ENCODE results near the gene SIPA1. TPM values are rescaled to one million over a fixed set of nuclear protein-coding genes. Genes with fewer than 3 reads are reported as not detected.
"Not testable (repeated sequence)": the region's sequence is repeated elsewhere in the genome, so short reads cannot be mapped to it uniquely, and the experiment has no call there.

Gene SIPA1
- total RNA-seq, 2 donors from 2014 or later = 132 to 137 TPM

DNA sequence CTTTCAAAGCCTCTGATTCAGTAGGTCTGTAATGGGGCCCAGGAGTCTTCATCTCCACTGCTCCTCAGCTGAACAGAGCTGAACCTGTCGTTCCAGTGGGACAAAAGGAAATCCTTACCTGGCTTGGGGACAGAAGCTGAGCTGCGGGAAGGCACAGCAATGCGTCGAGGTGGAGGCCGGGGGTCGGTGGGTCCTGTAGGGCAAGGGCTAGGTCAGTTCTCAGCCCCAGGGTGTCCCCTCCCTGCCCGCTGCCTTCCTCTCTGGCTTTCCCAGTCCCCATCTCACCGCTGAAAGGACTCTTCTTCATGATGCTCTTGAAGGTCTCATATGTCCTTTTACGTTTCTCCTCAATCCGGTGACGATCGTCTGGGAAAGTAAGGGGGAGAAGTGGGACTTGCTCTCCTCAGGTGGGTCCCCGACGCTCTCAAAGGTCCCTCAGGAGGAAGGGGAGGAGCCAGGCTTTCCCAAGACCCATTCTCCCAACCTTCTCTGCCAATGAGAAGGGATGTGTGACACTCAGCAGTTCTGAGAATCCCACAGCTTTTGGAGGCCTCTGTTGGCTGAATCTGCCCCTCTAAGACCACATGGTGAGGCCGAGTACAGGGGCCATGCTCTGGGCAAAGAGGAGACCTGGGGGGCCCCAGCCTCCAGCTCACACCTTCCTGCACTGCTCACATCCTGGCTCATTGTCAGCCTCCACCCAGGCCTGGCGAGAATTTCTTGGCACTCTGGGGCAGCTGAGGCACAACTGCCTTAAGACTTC is 17.9 kb downstream of the SIPA1 start:
- Mint-ChIP-seq H3K27me3 (ENCODE audit: low read depth) (no peaks in the 10 kb centered on the region), H3K4me3 (no peak overlapping the region), H3K27ac (peak overlapping the region; percentile 82), H3K4me1 (ENCODE audit: low read depth) (peaks cover 67% of the 10 kb centered on the region), H3K36me3 (ENCODE audit: insufficient read depth in 2 of 2) (peaks cover 24 to 35% of the 10 kb centered on the region in 2 donors), H3K9me3 (no peaks in the 10 kb centered on the region)
- no peak for DNase-seq
- ATAC-seq (replicated peaks in 1 of 2) = no peak

DNA sequence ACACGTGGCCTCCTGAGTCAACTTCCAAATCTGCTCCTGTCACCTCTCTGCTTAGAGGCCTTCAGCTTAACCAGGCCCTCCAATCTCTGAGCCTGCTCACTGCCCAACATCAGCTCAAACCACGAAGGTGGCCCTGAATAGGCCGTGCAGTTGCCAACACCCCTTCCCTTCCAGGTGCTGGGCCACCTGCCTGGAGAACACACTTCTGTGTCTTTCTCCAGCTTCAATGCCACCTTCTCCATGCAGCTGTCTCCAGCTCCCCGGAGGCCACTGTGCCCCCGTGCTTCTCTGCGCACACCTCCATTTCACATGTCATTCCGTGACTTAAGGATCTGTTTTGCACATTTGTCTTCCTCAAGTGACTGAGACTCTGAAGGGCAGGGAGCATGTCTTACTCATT is 19.5 kb downstream of the SIPA1 start:
- H3K27ac Mint-ChIP-seq = peak overlapping the region; percentile 24
- ATAC-seq (replicated peaks in 1 of 2) = no peak
- no peaks in the 10 kb centered on the region for H3K9me3 Mint-ChIP-seq
- H3K4me1 Mint-ChIP-seq (ENCODE audit: low read depth) = peaks cover 63% of the 10 kb centered on the region
- peaks cover 24 to 39% of the 10 kb centered on the region in 2 donors for H3K36me3 Mint-ChIP-seq (ENCODE audit: insufficient read depth in 2 of 2)
- no peak overlapping the region for H3K4me3 Mint-ChIP-seq
- no peak for DNase-seq
- no peaks in the 10 kb centered on the region for H3K27me3 Mint-ChIP-seq (ENCODE audit: low read depth)

DNA sequence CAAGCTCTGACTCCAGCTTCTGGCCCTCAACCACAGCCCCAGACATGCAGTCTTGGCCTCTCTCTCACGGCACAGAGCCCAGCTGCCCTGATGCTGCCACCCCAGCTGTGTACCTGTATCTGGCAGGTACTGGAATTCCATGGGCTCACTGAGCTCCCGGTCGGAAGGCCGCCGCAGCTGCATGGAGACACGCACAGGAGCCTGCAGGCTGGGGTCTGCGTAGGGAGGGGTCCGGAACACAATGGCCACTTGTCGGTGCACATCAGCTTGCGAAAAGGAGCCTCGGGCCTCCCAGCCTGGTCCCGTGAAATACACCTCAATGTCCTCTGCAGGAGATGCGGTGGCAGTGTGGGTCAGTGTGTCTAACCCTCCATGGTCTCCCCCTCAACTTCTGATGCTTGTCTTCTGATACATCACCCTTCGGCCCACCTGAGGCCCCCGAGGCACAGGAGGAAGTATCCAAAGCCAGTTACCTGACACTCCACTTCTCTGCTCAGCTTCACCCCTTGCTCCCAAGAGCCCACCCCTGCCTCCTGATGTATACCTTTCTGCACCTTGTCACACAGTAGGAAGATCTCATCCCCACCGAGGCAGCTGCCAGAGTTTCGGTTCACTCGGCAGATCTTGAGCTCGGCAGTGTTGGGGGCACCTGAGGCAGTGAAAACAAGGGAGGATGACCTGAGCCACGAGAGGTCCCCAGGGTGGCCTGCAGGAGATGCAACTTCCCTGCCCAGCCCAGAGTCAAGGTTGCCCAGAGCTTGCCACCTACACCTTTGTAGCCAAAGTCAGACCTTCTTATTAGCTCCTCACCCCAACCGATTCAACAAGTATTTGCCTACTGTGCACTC is 20.5 kb downstream of the SIPA1 start:
- Mint-ChIP-seq H3K4me3 (no peak overlapping the region), H3K36me3 (ENCODE audit: insufficient read depth in 2 of 2) (peaks cover 24 to 39% of the 10 kb centered on the region in 2 donors), H3K27ac (peak overlapping the region; percentile 4), H3K9me3 (no peaks in the 10 kb centered on the region), H3K27me3 (ENCODE audit: low read depth) (no peaks in the 10 kb centered on the region), H3K4me1 (ENCODE audit: low read depth) (peaks cover 56% of the 10 kb centered on the region)
- no peak for ATAC-seq (replicated peaks in 1 of 2)
- no peak for DNase-seq

DNA sequence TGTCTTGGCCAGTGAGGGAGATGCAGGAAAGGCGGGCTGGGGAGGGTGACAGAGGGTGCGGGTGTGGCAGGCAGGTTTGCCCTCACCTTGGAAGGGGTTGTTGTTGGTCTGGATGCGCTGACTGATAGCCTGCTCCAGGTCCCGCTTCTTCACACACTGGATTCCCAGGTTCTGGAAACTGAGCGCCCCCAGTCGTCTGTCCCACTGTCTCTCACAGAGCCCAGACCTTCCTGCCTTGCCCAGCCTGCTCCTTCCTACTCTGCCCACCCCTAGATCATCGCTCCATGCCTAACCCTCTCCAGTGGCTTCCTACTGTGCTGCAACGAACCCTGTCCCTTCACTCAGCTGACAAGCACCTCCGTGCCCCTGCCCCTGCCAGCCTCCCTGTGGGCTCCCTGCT is 22.1 kb downstream of the SIPA1 start:
- peak overlapping the region; percentile 17 to 58 for H3K4me3 Mint-ChIP-seq
- H3K27ac Mint-ChIP-seq = peak overlapping the region; percentile 41
- no peak for DNase-seq
- H3K36me3 Mint-ChIP-seq (ENCODE audit: insufficient read depth in 2 of 2) = peaks cover 24 to 35% of the 10 kb centered on the region in 2 donors
- no peaks in the 10 kb centered on the region for H3K9me3 Mint-ChIP-seq
- H3K4me1 Mint-ChIP-seq (ENCODE audit: low read depth) = peaks cover 57% of the 10 kb centered on the region
- no peak for ATAC-seq (replicated peaks in 1 of 2)
- H3K27me3 Mint-ChIP-seq (ENCODE audit: low read depth) = no peaks in the 10 kb centered on the region

DNA sequence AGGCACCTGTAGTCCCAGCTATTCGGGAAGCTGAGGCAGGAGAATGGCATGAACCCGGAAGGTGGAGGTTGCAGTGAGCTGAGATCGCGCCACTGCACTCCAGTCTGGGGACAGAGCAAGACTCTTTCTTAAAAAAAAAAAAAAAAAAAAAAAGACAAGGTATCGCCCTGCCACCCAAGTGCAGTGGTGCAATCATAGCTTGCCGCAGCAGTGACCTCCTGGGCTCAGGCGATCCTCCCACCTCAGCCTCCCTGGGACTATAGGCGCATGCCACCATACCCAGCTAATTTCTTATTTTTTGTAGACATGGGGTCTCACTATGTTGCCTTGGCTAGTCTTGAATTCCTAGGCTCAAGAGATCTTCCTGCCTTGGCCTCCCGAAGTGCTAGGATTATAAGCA is 23.0 kb downstream of the SIPA1 start:
- DNase-seq; H3K27me3 Mint-ChIP-seq (ENCODE audit: low read depth); H3K9me3 Mint-ChIP-seq; ATAC-seq (replicated peaks in 1 of 2): not testable (repeated sequence)
- Mint-ChIP-seq H3K4me1 (ENCODE audit: low read depth) (peaks cover 59% of the 10 kb centered on the region), H3K27ac (peak overlapping the region; percentile 55), H3K36me3 (ENCODE audit: insufficient read depth in 2 of 2) (peaks cover 24 to 33% of the 10 kb centered on the region in 2 donors), H3K4me3 (peak overlapping the region; percentile 80 to 88)

- H3K4me1 Mint-ChIP-seq (ENCODE audit: low read depth) = peaks cover 50% of the 10 kb centered on the region
- H3K9me3 Mint-ChIP-seq = no peaks in the 10 kb centered on the region
- H3K27ac Mint-ChIP-seq = peak overlapping the region; percentile 83
- DNase-seq (no peak), ATAC-seq (replicated peaks in 1 of 2) (no peak)
- peaks cover 21 to 28% of the 10 kb centered on the region in 2 donors for H3K36me3 Mint-ChIP-seq (ENCODE audit: insufficient read depth in 2 of 2)
- H3K4me3 Mint-ChIP-seq = peak overlapping the region; percentile 80 to 88
- no peaks in the 10 kb centered on the region for H3K27me3 Mint-ChIP-seq (ENCODE audit: low read depth)
Observed at GRCh38 chr11:65661599-65662246, 23.8 kb downstream of the SIPA1 start.

DNA sequence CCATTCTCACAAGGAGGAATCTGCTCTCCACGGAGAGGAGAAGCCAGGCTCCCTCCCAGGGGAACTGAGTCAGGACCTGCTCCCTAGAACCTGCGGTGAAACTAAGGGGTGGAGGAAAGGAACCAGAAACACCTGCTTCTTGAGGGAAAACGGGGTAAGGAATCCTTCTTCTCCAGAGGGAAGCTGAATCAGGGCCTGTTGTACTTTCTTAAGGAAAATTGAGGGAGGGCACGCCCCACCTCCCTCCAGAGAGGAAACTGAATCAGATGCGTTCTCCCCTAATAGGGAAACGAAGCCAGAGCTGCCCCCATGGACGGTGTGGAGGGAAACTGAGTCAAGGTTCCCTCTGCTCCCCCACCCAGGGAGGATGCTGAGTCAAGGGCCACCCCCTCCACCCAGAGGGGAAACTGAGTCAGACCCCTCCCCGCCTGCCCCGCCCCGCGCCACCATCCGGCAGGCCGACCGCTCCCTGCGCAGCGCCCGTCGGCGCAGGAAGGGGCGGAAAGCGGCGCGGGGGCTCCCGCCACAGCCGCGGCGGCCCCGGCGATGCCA is 24.4 kb downstream of the SIPA1 start:
- H3K27ac Mint-ChIP-seq = peak overlapping the region; percentile 83
- H3K4me3 Mint-ChIP-seq = peak overlapping the region; percentile 80 to 88
- peaks cover 44% of the 10 kb centered on the region for H3K4me1 Mint-ChIP-seq (ENCODE audit: low read depth)
- DNase-seq = no peak
- H3K9me3 Mint-ChIP-seq = no peaks in the 10 kb centered on the region
- ATAC-seq (replicated peaks in 1 of 2) = peak; percentile 23 to 30
- no peaks in the 10 kb centered on the region for H3K27me3 Mint-ChIP-seq (ENCODE audit: low read depth)
- H3K36me3 Mint-ChIP-seq (ENCODE audit: insufficient read depth in 2 of 2) = peaks cover 17 to 24% of the 10 kb centered on the region in 2 donors

- Mint-ChIP-seq H3K27ac (peak within 1 kb of the TSS; percentile 89), H3K9me3 (no peaks in the 10 kb centered on the region), H3K4me3 (peak within 1 kb of the TSS; percentile 93 to 95), H3K4me1 (ENCODE audit: low read depth) (peaks cover 41% of the 10 kb centered on the region), H3K36me3 (ENCODE audit: insufficient read depth in 2 of 2) (peaks cover 14 to 21% of the 10 kb centered on the region in 2 donors), H3K27me3 (ENCODE audit: low read depth) (no peaks in the 10 kb centered on the region)
- ATAC-seq (replicated peaks in 1 of 2) = peak; percentile 90 to 93
- DNase-seq = peak; percentile 97
Observed at GRCh38 chr11:65662799-65663638, 25.1 kb downstream of the SIPA1 start, which contains the start of gene RELA. Gene RELA, minus strand, starts transcription at chr11:65662916. Its CDS starts 84 bp downstream, at chr11:65662832.

GRCh38 chr11:65663639-65664200 is 25.8 kb downstream of the SIPA1 start:
- Mint-ChIP-seq H3K4me1 (ENCODE audit: low read depth) (peaks cover 39% of the 10 kb centered on the region), H3K4me3 (peak overlapping the region; percentile 93 to 95), H3K9me3 (no peaks in the 10 kb centered on the region), H3K36me3 (ENCODE audit: insufficient read depth in 2 of 2) (peaks cover 13 to 18% of the 10 kb centered on the region in 2 donors), H3K27me3 (ENCODE audit: low read depth) (no peaks in the 10 kb centered on the region), H3K27ac (peak overlapping the region; percentile 89)
- peak; percentile 61 to 64 for DNase-seq
- peak; percentile 26 to 37 for ATAC-seq (replicated peaks in 1 of 2)

- H3K27me3 Mint-ChIP-seq (ENCODE audit: low read depth) = no peaks in the 10 kb centered on the region
- H3K9me3 Mint-ChIP-seq = no peaks in the 10 kb centered on the region
- ATAC-seq (replicated peaks in 1 of 2) = peak; percentile 25 to 49
- no peak for DNase-seq
- peaks cover 6% of the 10 kb centered on the region for H3K4me1 Mint-ChIP-seq (ENCODE audit: low read depth)
- no peak overlapping the region for H3K4me3 Mint-ChIP-seq
- no peaks in the 10 kb centered on the region for H3K36me3 Mint-ChIP-seq (ENCODE audit: insufficient read depth in 2 of 2)
- H3K27ac Mint-ChIP-seq = no peak overlapping the region
Observed at GRCh38 chr11:65672180-65672860, 34.4 kb downstream of the SIPA1 start.

DNA sequence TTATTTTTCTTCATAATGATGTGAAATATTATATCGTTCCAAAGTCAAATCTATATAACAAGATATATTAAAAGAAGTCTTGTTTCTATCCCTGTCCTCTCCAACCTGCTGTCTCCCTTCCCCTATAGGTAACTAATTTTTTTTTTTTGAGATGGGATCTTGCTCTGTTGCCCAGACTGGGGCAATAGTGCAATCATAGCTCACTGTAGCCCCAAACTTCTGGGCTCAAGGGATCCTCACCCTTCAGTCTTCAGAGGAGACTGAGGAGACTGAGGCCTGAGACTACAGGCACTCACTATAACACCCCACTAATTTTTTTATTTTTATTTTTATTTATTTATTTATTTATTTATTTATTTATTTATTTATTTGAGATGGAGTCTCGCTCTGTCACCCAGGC is 35.1 kb downstream of the SIPA1 start:
- no peaks in the 10 kb centered on the region for H3K9me3 Mint-ChIP-seq
- H3K4me3 Mint-ChIP-seq = no peak overlapping the region
- no peak for DNase-seq
- no peaks in the 10 kb centered on the region for H3K27me3 Mint-ChIP-seq (ENCODE audit: low read depth)
- H3K36me3 Mint-ChIP-seq (ENCODE audit: insufficient read depth in 2 of 2) = no peaks in the 10 kb centered on the region
- H3K27ac Mint-ChIP-seq = no peak overlapping the region
- ATAC-seq (replicated peaks in 1 of 2) = no peak
- peaks cover 6% of the 10 kb centered on the region for H3K4me1 Mint-ChIP-seq (ENCODE audit: low read depth)
